ENCODE results near the gene EZH2. TPM values are rescaled to one million over a fixed set of nuclear protein-coding genes. Genes with fewer than 3 reads are reported as not detected.

The EZH2 gene
- total and polyA plus RNA-seq, 2 donors from 2014 or later = 1.6 to 4.7 TPM

DNA sequence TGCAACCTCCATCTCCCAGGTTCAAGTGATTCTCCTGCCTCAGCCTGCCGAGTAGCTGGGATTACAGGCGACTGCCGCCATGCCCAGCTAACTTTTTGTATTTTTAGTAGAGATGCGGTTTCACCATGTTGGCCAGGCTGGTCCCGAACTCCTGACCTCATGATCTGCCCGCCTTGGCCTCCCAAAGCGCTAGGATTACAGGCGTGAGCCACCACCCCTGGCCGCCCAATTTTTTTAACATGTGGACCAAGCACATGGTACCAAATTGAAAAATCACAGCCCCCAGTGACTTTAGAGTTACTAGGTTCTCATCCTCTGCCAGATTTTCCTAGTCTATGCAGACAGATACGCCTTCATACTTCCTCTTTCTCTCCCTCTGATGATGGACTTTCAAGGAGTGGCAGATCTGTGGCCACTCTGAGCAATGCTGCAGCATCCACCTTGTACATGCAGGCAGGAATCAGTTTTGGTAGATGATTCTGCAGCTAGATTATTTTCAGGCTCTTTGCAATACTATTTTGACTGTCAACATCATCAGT lies 34.0 kb upstream of the EZH2 start:
- no peak overlapping the region for H3K9ac ChIP-seq (ENCODE audit: low read length in 3 of 3)
- H3K9me3 ChIP-seq (ENCODE audit: control insufficient read depth in 2 of 3, insufficient read depth in 1 of 3, low read length in 3 of 3) = no peaks in the 10 kb centered on the region
- H3K4me1 ChIP-seq (ENCODE audit: control insufficient read depth in 2 of 3, insufficient read depth in 2 of 3, low read depth in 1 of 3, low read length in 3 of 3) = no peaks in the 10 kb centered on the region
- H3K27me3 ChIP-seq (ENCODE audit: control insufficient read depth, insufficient read depth, low read length) = no peaks in the 10 kb centered on the region
- no peak for DNase-seq
- no peak overlapping the region for H3K27ac ChIP-seq (ENCODE audit: low read depth in 2 of 2, low read length in 2 of 2)
- FAIRE-seq = no peak
- no peak overlapping the region for H3K4me3 ChIP-seq (ENCODE audit: low read length in 3 of 3)
- TF ChIP-seq, protein P1, sequence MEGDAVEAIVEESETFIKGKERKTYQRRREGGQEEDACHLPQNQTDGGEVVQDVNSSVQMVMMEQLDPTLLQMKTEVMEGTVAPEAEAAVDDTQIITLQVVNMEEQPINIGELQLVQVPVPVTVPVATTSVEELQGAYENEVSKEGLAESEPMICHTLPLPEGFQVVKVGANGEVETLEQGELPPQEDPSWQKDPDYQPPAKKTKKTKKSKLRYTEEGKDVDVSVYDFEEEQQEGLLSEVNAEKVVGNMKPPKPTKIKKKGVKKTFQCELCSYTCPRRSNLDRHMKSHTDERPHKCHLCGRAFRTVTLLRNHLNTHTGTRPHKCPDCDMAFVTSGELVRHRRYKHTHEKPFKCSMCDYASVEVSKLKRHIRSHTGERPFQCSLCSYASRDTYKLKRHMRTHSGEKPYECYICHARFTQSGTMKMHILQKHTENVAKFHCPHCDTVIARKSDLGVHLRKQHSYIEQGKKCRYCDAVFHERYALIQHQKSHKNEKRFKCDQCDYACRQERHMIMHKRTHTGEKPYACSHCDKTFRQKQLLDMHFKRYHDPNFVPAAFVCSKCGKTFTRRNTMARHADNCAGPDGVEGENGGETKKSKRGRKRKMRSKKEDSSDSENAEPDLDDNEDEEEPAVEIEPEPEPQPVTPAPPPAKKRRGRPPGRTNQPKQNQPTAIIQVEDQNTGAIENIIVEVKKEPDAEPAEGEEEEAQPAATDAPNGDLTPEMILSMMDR (IDR thresholded peaks at IDR 0.05; ENCODE audit: borderline replicate concordance, extremely low read depth, insufficient read depth) = no peak
- intact Hi-C loops (cut with DNase I) = no loop called here
- no peaks in the 10 kb centered on the region for H3K36me3 ChIP-seq (ENCODE audit: control insufficient read depth in 2 of 3, insufficient read depth in 3 of 3, low read length in 3 of 3)

DNA sequence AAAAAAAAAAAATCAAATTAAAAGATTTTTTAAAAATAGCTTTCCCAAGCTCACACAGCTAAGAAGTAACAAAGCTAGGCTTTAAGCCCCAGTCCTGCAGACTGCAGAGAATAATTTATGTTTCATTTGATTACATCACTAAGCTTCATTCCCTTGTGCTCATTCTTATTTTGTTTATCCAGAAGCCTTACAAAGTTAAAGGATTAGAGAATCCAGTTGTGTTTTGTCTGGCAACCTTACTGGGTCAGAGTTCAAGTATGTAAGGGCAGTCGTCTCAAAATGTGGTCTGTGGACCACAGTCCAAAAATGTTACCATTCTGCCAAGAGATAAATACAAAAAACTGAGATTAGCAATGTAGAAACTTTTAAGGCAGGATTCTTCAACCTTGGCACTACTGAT lies 32.1 kb upstream of the EZH2 start:
- intact Hi-C loops (cut with DNase I) = no loop called here
- Histone ChIP-seq H3K9ac (ENCODE audit: low read length in 3 of 3) (no peak overlapping the region), H3K9me3 (ENCODE audit: control insufficient read depth in 2 of 3, insufficient read depth in 1 of 3, low read length in 3 of 3) (no peaks in the 10 kb centered on the region), H3K4me3 (ENCODE audit: low read length in 3 of 3) (no peak overlapping the region), H3K27me3 (ENCODE audit: control insufficient read depth, insufficient read depth, low read length) (no peaks in the 10 kb centered on the region), H3K36me3 (ENCODE audit: control insufficient read depth in 2 of 3, insufficient read depth in 3 of 3, low read length in 3 of 3) (no peaks in the 10 kb centered on the region), H3K4me1 (ENCODE audit: control insufficient read depth in 2 of 3, insufficient read depth in 2 of 3, low read depth in 1 of 3, low read length in 3 of 3) (no peaks in the 10 kb centered on the region), H3K27ac (ENCODE audit: low read depth in 2 of 2, low read length in 2 of 2) (no peak overlapping the region)
- TF ChIP-seq, protein P1 (IDR thresholded peaks at IDR 0.05; ENCODE audit: borderline replicate concordance, extremely low read depth, insufficient read depth) = no peak
- FAIRE-seq (no peak), DNase-seq (peak in 2 of 5 donors; percentile 62 to 77)

DNA sequence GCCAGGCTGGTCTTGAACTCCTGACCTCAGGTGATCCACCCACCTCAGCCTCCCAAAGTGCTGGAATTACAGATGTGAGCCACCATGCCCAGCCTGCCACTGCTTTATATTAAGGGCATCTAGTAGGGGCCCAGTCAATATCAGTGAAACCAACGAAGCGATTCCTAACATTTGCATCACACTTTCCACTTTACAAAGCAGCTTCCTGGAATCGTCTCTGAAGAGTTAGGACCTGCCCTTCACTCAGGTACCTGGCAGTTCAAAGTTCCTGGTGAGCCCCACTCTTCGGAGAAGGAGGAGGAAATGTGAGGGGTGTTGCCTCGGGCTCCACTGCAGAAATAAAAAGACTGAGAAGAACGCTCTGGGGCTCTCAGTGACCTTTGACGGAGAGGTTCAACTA lies 31.1 kb upstream of the EZH2 start:
- H3K36me3 ChIP-seq (ENCODE audit: control insufficient read depth in 2 of 3, insufficient read depth in 3 of 3, low read length in 3 of 3) = no peaks in the 10 kb centered on the region
- H3K9me3 ChIP-seq (ENCODE audit: control insufficient read depth in 2 of 3, insufficient read depth in 1 of 3, low read length in 3 of 3) = no peaks in the 10 kb centered on the region
- no peaks in the 10 kb centered on the region for H3K4me1 ChIP-seq (ENCODE audit: control insufficient read depth in 2 of 3, insufficient read depth in 2 of 3, low read depth in 1 of 3, low read length in 3 of 3)
- FAIRE-seq (no peak), DNase-seq (no peak)
- TF ChIP-seq, protein P1 (IDR thresholded peaks at IDR 0.05; ENCODE audit: borderline replicate concordance, extremely low read depth, insufficient read depth) = no peak
- no peak overlapping the region for H3K4me3 ChIP-seq (ENCODE audit: low read length in 3 of 3)
- H3K9ac ChIP-seq (ENCODE audit: low read length in 3 of 3) = no peak overlapping the region
- no peak overlapping the region for H3K27ac ChIP-seq (ENCODE audit: low read depth in 2 of 2, low read length in 2 of 2)
- intact Hi-C loops (cut with DNase I) = no loop called here
- H3K27me3 ChIP-seq (ENCODE audit: control insufficient read depth, insufficient read depth, low read length) = no peaks in the 10 kb centered on the region
